Stimulated activated CD8-positive, alpha-beta memory T cell treated with anti-CD3 and anti-CD28 coated beads, Interleukin-7, amount 100 ng/mL, for 1 hour (primary cell): ENCODE data around the gene SPACDR.
"Not testable (repeated sequence)": the region's sequence is repeated elsewhere in the genome, so short reads cannot be mapped to it uniquely, and the experiment has no call there.

Experiments
- DNase-seq, 2 donors: peaks; one replicate each; pipeline ENCODE4 v3.0.0-alpha.2; 2020; ENCODE audit warnings: low read depth in 2 of 2

The SPACDR gene

GRCh38 chr7:100464210-100464660 is at the start of gene SPACDR:
Gene SPACDR, minus strand, starts transcription at chr7:100464260. Its CDS starts 235 bp downstream, at chr7:100464025.
- DNase-seq, result no peak

- no peak for DNase-seq
Observed at GRCh38 chr7:100513212-100513810, 49.3 kb upstream of the SPACDR start.

- no peak for DNase-seq
Observed at GRCh38 chr7:100510437-100511239, 46.6 kb upstream of the SPACDR start.

- DNase-seq, result no peak
Observed at GRCh38 chr7:100509231-100509630, 45.2 kb upstream of the SPACDR start.

GRCh38 chr7:100506356-100506923 is 42.4 kb upstream of the SPACDR start:
- DNase-seq, result no peak

- no peak for DNase-seq
Observed at GRCh38 chr7:100504887-100505611, 41.0 kb upstream of the SPACDR start.

- not testable (repeated sequence) for DNase-seq
Observed at GRCh38 chr7:100504031-100504430, 40.0 kb upstream of the SPACDR start.

- DNase-seq, result not testable (repeated sequence)
Observed at GRCh38 chr7:100500743-100501142, 36.7 kb upstream of the SPACDR start.

- no peak for DNase-seq
Observed at GRCh38 chr7:100496509-100496908, 32.4 kb upstream of the SPACDR start.

- DNase-seq, result no peak
Observed at GRCh38 chr7:100493476-100494264, 29.6 kb upstream of the SPACDR start.

GRCh38 chr7:100492738-100493475 is 28.8 kb upstream of the SPACDR start:
- no peak for DNase-seq

GRCh38 chr7:100491192-100491578 is 27.1 kb upstream of the SPACDR start:
- no peak for DNase-seq

GRCh38 chr7:100490483-100491191 is 26.6 kb upstream of the SPACDR start:
- no peak for DNase-seq

GRCh38 chr7:100489824-100490223 is 25.8 kb upstream of the SPACDR start:
- no peak for DNase-seq

- no peak for DNase-seq
Observed at GRCh38 chr7:100489121-100489520, 25.1 kb upstream of the SPACDR start.

GRCh38 chr7:100488333-100489095 is 24.5 kb upstream of the SPACDR start:
- no peak for DNase-seq

- DNase-seq, result no peak
Observed at GRCh38 chr7:100486753-100487446, 22.8 kb upstream of the SPACDR start.

GRCh38 chr7:100486111-100486636 is 22.1 kb upstream of the SPACDR start:
- DNase-seq, result no peak
